AG04450 (cell line): Measurements from ENCODE around the gene MITF. TPM values are rescaled to one million over a fixed set of nuclear protein-coding genes. Genes with fewer than 3 reads are reported as not detected.

ENCODE experiments used
- CTCF ChIA-PET: fragments of 300-600, 350-600 bp; formaldehyde crosslinking; extraction: SDS; loops from one replicate; lab custom pipeline; 2022; ENCODE audit warnings: antibody characterized with exemption, inconsistent platforms; lab: Charles Lee
- POLR2A ChIA-PET: fragments of 350-600 bp; formaldehyde crosslinking; extraction: SDS; loops from one replicate; lab custom pipeline; 2021; ENCODE audit warnings: antibody characterized with exemption, inconsistent platforms; lab: Yijun Ruan, JAX
- DNase-seq: peaks from one replicate; pipeline ENCODE4 v3.0.0-alpha.2; 2011; ENCODE audit warnings: low read depth, low spot score
- H3K27ac ChIP-seq: one replicate; pipeline ENCODE4 v1.5.1; 2012; ENCODE audit warnings: low read depth, low read length, control low read depth
- H3K27me3 ChIP-seq: one replicate; pipeline ENCODE4 v1.6.0; 2012; ENCODE audit warnings: low read length; ENCODE audit not compliant: control insufficient read depth, insufficient read depth
- H3K4me3 ChIP-seq: 2 replicates; pipeline ENCODE4 v1.5.1; 2011; ENCODE audit warnings: mild to moderate bottlenecking, low read depth, low read length, control low read depth
- H3K9me3 ChIP-seq: 2 replicates; pipeline ENCODE4 v1.5.1; 2012; ENCODE audit warnings: low read length; ENCODE audit not compliant: control insufficient read depth, insufficient read depth
- CTCF ChIP-seq: IDR thresholded peaks from 2 replicates; pipeline ENCODE4 v1.5.1; 2011; ENCODE audit warnings: low read depth, low read length, control low read depth, inconsistent platforms
- polyA plus RNA-seq: library from polyadenylated mRNA; depleted of rRNA; stranded (reverse); fragments of >200 nt; gene quantifications from 2 replicates; pipeline ENCODE4 v1.2.3, GENCODE V29; 2011

Gene MITF
- polyA plus RNA-seq, 1 experiment, result 32.2 TPM

DNA sequence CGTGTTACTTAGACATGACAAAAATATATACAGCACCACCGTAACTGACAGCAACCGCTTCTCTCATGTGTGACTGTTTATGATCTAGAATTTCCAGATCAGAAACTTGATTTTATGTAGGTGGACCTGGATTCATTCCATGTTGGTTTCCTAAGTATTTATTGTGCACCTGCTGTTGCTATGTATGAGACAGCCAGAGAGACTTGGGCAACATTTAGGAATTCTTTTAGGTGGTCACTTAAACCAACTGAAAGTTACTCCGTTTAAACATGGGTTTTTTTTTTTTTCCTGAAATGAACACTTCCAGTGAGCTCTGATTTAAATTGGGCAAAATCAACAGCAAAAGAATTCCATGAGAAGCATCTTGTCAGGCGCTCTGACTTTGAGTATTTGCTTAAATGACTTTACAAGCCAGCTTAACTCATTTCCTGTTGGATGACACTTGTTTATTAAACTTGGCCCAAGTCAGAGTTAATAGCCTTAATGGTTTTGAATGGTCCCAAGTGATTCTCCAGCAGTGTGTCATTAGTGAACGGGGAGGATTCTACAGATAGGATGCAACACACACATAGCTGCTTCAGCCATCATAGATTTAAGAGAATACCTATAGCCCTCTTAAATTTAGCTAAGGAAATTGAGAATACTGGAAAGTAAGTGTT, 31.8 kb downstream of the MITF start:
- Histone ChIP-seq H3K4me3 (no peak overlapping the region), H3K9me3 (no peaks in the 10 kb centered on the region), H3K27ac (no peak overlapping the region), H3K27me3 (no peaks in the 10 kb centered on the region)
- POLR2A ChIA-PET, result interaction anchor here (0.8 to 1.5 kb wide), 4 partner anchors 23 to 650 kb away, joined by 3 to 4 read pairs (median 4); partner anchors contain the start of gene MITF
- DNase-seq, result no peak
- CTCF ChIA-PET, result interaction anchor here (1.0 to 1.7 kb wide), 3 partner anchors 21 to 177 kb away, joined by 4 to 7 read pairs (median 7); no protein-coding TSS in a partner anchor
- no peak for TF ChIP-seq CTCF

- Histone ChIP-seq H3K27me3 (no peaks in the 10 kb centered on the region), H3K4me3 (no peak overlapping the region), H3K9me3 (no peaks in the 10 kb centered on the region), H3K27ac (no peak overlapping the region)
- no peak for DNase-seq
- ChIA-PET CTCF (interaction anchor here (1.6 kb wide), 1 partner anchor 20 kb away, joined by 5 read pairs; no protein-coding TSS in a partner anchor), POLR2A (no interaction called here)
- TF ChIP-seq CTCF, result no peak
Observed at GRCh38 chr3:69772152-69772867, 33.0 kb downstream of the MITF start.

DNA sequence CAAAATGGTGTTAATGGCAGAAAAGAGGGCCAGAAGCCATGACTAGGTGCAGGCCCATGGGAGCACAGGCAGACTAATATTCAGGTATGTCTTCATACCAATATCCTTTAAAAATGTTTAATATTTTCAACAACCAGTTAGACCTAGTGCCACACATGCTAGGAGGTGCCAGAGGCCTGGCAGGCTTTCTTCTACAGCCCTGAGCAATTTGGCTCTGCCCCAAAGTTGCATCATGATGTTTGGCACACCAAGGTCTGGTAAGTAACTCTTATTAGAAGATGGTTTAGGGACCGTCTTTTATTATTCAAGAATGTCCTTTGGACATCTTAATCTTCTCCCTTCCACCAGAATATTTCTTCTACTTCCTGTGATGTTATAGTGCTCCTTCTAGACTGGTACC, 34.8 kb downstream of the MITF start:
- Histone ChIP-seq H3K27me3 (no peaks in the 10 kb centered on the region), H3K9me3 (no peaks in the 10 kb centered on the region), H3K4me3 (no peak overlapping the region), H3K27ac (no peak overlapping the region)
- TF ChIP-seq CTCF, result no peak
- ChIA-PET POLR2A (no interaction called here), CTCF (no interaction called here)
- no peak for DNase-seq

DNA sequence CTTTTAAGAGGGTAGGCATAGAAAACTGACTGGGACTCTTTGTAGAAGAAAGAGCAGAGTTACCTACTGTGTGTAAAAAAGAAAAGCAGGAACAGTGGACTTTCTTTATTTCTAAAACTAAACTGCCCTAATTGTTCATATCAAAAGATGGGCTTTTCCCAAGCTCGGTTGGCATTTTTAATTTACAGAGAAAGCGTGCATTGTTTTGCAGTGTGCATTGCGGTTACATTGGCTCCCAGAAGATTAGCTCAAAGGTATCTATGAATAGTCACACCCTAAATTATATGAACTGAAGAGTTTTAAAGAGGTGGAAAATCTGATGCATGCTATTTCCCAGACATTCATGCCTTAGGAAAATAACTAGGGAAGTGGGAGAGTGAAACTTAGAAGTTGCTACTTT, 36.5 kb downstream of the MITF start:
- no peaks in the 10 kb centered on the region for H3K27me3 ChIP-seq
- CTCF ChIA-PET, result interaction anchor here (1.7 kb wide), 1 partner anchor 16 kb away, joined by 8 read pairs; no protein-coding TSS in a partner anchor
- DNase-seq, result no peak
- H3K4me3 ChIP-seq, result no peak overlapping the region
- H3K9me3 ChIP-seq, result no peaks in the 10 kb centered on the region
- TF ChIP-seq CTCF, result no peak
- POLR2A ChIA-PET, result no interaction called here
- H3K27ac ChIP-seq, result no peak overlapping the region

DNA sequence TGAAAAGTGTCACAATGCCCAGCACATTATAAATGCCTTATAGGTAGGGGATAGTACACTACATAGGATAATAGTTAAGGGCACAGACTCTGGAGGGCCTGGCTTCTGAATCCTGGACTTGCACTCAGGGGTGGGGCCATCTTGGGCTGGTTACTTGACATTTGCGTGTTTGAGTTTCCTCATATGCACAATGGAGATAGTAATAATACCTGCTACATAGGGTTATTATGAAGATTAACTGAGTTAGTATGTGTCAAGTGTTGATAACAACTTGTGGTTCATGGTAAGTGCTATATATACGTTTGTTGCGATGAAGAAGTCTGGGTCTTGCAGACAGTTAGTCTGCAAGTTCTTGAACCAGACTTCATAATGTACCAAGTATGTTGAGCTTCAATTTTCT, 37.0 kb downstream of the MITF start:
- ChIA-PET CTCF (interaction anchor here (1.7 kb wide), 1 partner anchor 16 kb away, joined by 8 read pairs; no protein-coding TSS in a partner anchor), POLR2A (no interaction called here)
- Histone ChIP-seq H3K4me3 (no peak overlapping the region), H3K27ac (no peak overlapping the region), H3K9me3 (no peaks in the 10 kb centered on the region), H3K27me3 (no peaks in the 10 kb centered on the region)
- no peak for DNase-seq
- TF ChIP-seq CTCF, result no peak
